ENCODE measurements around the gene DNM1L.

- no peak for TF ChIP-seq RAD21 (IDR thresholded peaks at IDR 0.05; ENCODE audit: insufficient read depth, low read depth, low read length)
- no peak for TF ChIP-seq POLR2A (IDR thresholded peaks at IDR 0.05; ENCODE audit: low read depth, low read length)
- no peak for TF ChIP-seq SP1 (IDR thresholded peaks at IDR 0.05; ENCODE audit: low read depth, low read length)
- TF ChIP-seq, protein P1, sequence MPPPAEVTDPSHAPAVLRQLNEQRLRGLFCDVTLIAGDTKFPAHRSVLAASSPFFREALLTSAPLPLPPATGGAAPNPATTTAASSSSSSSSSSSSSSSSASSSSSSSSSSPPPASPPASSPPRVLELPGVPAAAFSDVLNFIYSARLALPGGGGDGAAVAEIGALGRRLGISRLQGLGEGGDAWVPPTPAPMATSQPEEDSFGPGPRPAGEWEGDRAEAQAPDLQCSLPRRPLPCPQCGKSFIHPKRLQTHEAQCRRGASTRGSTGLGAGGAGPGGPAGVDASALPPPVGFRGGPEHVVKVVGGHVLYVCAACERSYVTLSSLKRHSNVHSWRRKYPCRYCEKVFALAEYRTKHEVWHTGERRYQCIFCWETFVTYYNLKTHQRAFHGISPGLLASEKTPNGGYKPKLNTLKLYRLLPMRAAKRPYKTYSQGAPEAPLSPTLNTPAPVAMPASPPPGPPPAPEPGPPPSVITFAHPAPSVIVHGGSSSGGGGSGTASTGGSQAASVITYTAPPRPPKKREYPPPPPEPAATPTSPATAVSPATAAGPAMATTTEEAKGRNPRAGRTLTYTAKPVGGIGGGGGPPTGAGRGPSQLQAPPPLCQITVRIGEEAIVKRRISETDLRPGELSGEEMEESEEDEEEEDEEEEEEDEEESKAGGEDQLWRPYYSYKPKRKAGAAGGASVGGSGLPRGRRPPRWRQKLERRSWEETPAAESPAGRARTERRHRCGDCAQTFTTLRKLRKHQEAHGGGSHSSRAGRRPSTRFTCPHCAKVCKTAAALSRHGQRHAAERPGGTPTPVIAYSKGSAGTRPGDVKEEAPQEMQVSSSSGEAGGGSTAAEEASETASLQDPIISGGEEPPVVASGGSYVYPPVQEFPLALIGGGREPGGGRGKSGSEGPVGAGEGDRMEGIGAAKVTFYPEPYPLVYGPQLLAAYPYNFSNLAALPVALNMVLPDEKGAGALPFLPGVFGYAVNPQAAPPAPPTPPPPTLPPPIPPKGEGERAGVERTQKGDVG (CRISPR knock-in tag; IDR thresholded peaks at IDR 0.05) = no peak
- TF ChIP-seq, protein P2, sequence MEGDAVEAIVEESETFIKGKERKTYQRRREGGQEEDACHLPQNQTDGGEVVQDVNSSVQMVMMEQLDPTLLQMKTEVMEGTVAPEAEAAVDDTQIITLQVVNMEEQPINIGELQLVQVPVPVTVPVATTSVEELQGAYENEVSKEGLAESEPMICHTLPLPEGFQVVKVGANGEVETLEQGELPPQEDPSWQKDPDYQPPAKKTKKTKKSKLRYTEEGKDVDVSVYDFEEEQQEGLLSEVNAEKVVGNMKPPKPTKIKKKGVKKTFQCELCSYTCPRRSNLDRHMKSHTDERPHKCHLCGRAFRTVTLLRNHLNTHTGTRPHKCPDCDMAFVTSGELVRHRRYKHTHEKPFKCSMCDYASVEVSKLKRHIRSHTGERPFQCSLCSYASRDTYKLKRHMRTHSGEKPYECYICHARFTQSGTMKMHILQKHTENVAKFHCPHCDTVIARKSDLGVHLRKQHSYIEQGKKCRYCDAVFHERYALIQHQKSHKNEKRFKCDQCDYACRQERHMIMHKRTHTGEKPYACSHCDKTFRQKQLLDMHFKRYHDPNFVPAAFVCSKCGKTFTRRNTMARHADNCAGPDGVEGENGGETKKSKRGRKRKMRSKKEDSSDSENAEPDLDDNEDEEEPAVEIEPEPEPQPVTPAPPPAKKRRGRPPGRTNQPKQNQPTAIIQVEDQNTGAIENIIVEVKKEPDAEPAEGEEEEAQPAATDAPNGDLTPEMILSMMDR (IDR thresholded peaks at IDR 0.05 in 2 of 3, conservative IDR thresholded peaks at IDR 0.05 in 1 of 3; ENCODE audit: control insufficient read depth in 2 of 3, extremely low read depth in 1 of 3, insufficient read depth in 1 of 3, low read depth in 3 of 3, low read length in 3 of 3) = no peak
- TF ChIP-seq, protein P3, sequence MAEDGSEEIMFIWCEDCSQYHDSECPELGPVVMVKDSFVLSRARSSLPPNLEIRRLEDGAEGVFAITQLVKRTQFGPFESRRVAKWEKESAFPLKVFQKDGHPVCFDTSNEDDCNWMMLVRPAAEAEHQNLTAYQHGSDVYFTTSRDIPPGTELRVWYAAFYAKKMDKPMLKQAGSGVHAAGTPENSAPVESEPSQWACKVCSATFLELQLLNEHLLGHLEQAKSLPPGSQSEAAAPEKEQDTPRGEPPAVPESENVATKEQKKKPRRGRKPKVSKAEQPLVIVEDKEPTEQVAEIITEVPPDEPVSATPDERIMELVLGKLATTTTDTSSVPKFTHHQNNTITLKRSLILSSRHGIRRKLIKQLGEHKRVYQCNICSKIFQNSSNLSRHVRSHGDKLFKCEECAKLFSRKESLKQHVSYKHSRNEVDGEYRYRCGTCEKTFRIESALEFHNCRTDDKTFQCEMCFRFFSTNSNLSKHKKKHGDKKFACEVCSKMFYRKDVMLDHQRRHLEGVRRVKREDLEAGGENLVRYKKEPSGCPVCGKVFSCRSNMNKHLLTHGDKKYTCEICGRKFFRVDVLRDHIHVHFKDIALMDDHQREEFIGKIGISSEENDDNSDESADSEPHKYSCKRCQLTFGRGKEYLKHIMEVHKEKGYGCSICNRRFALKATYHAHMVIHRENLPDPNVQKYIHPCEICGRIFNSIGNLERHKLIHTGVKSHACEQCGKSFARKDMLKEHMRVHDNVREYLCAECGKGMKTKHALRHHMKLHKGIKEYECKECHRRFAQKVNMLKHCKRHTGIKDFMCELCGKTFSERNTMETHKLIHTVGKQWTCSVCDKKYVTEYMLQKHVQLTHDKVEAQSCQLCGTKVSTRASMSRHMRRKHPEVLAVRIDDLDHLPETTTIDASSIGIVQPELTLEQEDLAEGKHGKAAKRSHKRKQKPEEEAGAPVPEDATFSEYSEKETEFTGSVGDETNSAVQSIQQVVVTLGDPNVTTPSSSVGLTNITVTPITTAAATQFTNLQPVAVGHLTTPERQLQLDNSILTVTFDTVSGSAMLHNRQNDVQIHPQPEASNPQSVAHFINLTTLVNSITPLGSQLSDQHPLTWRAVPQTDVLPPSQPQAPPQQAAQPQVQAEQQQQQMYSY (CRISPR knock-in tag; IDR thresholded peaks at IDR 0.05) = no peak
- no peak for TF ChIP-seq MAX (IDR thresholded peaks at IDR 0.05; ENCODE audit: low read depth, low read length)
These were observed 39.8 kb downstream of the DNM1L start for GRCh38 chr12:32718926-32719325.

All from GM12878 (cell line).